Measurements from ENCODE around the gene ST6GALNAC1.

GRCh38 chr17:76688165-76688622 lies 44.6 kb upstream of the ST6GALNAC1 start:
- TF ChIP-seq CTCF (IDR thresholded peaks at IDR 0.05; ENCODE audit: low read depth, low read length, missing input control) (no peak), RAD21 (IDR thresholded peaks at IDR 0.05) (no peak), ZBTB33 (IDR thresholded peaks at IDR 0.05) (no peak), MAX (IDR thresholded peaks at IDR 0.05) (no peak), YY1 (IDR thresholded peaks at IDR 0.05) (no peak), GABPA (IDR thresholded peaks at IDR 0.05 in 1 of 2, conservative IDR thresholded peaks at IDR 0.05 in 1 of 2) (no peak), HNF4A (conservative IDR thresholded peaks at IDR 0.05) (no peak), JUND (IDR thresholded peaks at IDR 0.05) (no peak), SP1 (IDR thresholded peaks at IDR 0.05) (no peak), REST (IDR thresholded peaks at IDR 0.05) (no peak)
